GM12875 (cell line): Measurements from ENCODE around the gene ARHGEF28.

ENCODE experiments used
- H3K4me3 ChIP-seq: one replicate; pipeline ENCODE4 v1.5.1; 2011; ENCODE audit warnings: low read depth, low read length, control low read depth
- CTCF ChIP-seq: IDR thresholded peaks from 2 replicates; pipeline ENCODE4 v1.5.1; 2011; ENCODE audit warnings: low read depth, mild to moderate bottlenecking, control low read depth, inconsistent platforms, low read length, moderate library complexity, borderline replicate concordance; ENCODE audit not compliant: insufficient read depth

Gene ARHGEF28

GRCh38 chr5:73633060-73633459 lies 7.1 kb downstream of the ARHGEF28 start:
- H3K4me3 ChIP-seq: no peak overlapping the region
- no peak for TF ChIP-seq CTCF

DNA sequence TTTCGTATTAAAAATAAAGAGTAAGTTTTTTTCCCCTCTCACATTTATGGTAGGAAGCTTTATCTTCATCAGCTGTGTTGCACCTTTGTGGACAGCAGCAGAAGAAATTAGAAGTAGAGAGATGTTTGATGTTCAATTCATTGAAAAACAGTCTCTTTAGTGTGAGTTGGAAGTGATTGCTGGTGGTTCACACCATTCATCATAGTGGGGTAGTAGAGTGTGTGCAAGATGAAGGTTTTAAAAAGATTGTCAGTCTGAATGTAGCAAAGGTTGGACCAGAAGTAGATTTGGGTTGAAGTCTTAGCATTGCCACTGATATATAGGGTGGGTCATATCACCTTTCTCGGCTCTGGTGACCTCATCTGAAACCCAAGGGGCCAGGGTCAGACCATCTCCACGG lies 10.4 kb downstream of the ARHGEF28 start:
- TF ChIP-seq CTCF: no peak
- H3K4me3 ChIP-seq: no peak overlapping the region

DNA sequence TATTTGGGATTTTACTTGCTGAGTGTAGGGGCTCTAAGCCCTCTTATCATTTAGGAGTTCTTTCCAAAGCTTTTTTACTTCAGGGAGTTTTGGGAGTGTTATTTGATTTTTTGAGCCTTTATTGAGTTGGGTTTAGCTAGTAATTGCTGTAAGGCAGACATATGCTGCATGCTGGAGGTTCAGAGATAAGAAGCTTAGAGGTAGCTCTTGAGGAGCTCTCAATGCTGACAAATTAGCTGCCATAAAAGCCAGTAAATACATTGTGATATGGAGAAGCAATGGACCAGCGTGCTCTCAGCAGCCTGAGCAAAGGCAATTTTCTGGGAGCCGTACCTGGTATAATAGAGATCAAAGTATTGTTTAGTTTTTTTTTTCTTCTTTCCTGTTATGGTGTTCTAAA lies 11.6 kb downstream of the ARHGEF28 start:
- no peak for TF ChIP-seq CTCF
- no peak overlapping the region for H3K4me3 ChIP-seq

DNA sequence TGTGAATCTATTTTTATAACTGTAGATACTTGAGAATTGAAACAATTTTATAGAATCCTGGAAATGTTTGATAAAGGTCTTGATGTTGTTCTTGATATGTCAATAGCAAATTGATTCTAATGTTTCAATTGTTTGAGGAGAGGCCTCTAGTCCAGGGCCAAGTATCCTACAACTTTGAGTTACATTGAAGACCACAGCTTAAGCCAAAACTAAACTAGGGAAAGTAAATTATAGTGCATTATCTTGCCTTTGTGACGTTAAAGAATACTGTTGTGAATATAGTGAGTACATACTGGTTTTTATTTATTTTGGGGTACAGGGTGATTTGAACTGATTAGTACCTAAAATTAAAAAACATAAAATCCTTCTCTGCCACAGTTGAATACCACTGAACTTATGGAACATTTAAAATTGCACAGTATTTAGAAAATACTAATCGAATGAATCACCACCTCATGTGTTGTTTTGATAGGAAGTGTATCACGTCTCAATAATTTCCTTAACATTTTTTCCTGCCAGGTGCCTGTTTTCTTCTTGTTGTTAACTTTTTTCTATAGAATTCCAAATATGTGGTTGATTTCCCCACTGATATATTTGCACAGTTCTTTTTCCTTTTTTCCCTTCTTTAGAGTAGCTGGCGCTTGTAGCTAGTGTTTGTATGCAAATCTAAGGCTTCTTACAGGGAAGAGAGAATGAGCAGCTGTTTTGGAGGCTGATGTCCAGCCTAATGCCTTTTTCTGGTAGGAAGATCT lies 12.5 kb downstream of the ARHGEF28 start:
- no peak for TF ChIP-seq CTCF
- no peak overlapping the region for H3K4me3 ChIP-seq

DNA sequence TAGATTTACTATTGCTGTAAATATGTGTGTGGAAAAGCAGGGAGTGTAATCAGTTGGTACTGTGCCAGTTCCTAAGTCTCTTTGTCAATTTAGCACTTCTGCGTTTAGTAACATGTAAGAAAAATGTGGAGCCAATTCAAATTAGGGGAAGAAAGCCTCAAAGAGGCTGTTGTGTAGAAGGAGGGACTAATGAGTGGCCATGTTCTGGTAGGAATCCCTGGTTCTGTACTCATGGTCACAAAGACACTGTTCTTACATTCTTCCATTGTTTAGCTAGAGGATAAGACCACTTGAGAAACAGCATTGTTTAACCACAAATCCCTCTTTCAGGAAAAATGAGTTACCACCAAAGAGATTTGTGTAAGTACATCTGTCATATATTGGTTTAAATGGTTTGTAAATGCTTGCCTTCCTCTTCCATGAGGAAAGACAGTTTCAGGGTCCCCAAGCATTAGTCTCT lies 14.9 kb downstream of the ARHGEF28 start:
- no peak for TF ChIP-seq CTCF
- H3K4me3 ChIP-seq: no peak overlapping the region

DNA sequence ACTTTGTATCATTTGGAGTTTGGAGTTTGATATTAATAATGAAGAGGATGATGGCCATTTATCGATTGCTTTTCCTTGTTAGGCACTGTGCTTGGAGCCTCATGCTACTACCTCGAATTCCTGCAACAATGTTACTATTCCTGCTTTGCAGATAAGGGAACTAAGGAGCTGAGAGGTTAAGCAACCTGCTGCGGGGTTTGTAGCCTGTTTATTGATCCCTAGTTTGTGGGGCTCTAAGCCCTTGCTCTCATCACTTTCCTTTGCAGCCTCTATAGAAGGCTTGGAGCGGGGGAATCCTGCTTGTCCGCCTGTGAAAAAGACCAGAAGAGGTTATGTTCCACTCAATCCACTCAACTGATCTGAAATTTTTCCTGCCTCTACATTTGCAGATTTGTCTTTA lies 15.8 kb downstream of the ARHGEF28 start:
- TF ChIP-seq CTCF: no peak
- no peak overlapping the region for H3K4me3 ChIP-seq

DNA sequence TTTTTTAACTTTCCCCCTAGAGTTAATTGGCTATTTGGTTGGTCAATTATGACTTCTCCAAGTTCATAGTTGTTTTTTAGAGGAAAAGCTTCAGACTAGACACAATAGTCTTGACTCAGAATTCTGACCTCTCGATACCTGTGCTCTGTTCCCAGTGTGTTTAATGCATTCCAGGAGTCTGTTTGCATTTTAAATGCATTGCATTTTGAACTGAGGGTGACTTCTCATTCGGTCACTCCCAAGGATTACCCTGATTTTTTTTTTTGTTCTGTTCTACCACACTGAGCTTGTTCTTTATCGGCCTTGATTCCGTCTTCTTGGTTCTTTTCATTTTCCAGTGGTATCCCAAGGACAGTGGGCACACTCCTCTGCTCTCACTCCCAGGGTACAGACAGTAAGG lies 16.3 kb downstream of the ARHGEF28 start:
- no peak for TF ChIP-seq CTCF
- no peak overlapping the region for H3K4me3 ChIP-seq
